Left lung (tissue), 10 donors: Measurements from ENCODE around the gene FARP2. TPM values are rescaled to one million over a fixed set of nuclear protein-coding genes. Genes with fewer than 3 reads are reported as not detected.

ENCODE experiments used
- ATAC-seq: fragments of 200-7000 bp; cut with Tn5 transposase; one replicate; pipeline ENCODE4 v1.9.1; 2020; ENCODE audit warnings: moderate library complexity
- DNase-seq, 4 donors: peaks; one replicate each; pipeline ENCODE4 v3.0.0-alpha.2; 2013 to 2020
- H3K27ac ChIP-seq, 2 donors: fragments of 200-600 bp; sonication (generic) in 1 of 2; one replicate each; pipeline versions ENCODE4 v1.5.0 to v1.8.0; 2020 to 2021
- H3K27me3 ChIP-seq, 2 donors: fragments of 200-600 bp; sonication (generic) in 1 of 2; one replicate each; pipeline versions ENCODE4 v1.5.0 to v1.8.0; 2020 to 2021
- H3K36me3 ChIP-seq, 2 donors: fragments of 200-600 bp; sonication (generic) in 1 of 2; one replicate each; pipeline versions ENCODE4 v1.5.0 to v1.8.0; 2020 to 2021
- H3K4me1 ChIP-seq, 2 donors: fragments of 200-600 bp; one replicate each; pipeline ENCODE4 v1.8.0; 2021
- H3K4me3 ChIP-seq, 2 donors: fragments of 200-600 bp; sonication (generic) in 1 of 2; one replicate each; pipeline versions ENCODE4 v1.5.0 to v1.8.0; 2020 to 2021; ENCODE audit warnings: mild to moderate bottlenecking in 1 of 2
- H3K9me3 ChIP-seq, 2 donors: fragments of 200-600 bp; sonication (generic) in 1 of 2; one replicate each; pipeline versions ENCODE4 v1.5.0 to v1.8.0; 2020 to 2021
- CTCF ChIP-seq, 2 donors: fragments of 200-600 bp; sonication (generic) in 1 of 2; IDR thresholded peaks; one replicate each; pipeline versions ENCODE4 v1.5.0 to v1.8.0; 2021; ENCODE audit warnings: antibody characterized with exemption in 2 of 2
- intact Hi-C, 2 donors: fragments of 100-400 bp; cut with DNase I; formaldehyde crosslinking; loops; one replicate each; pipeline versions ENCODE4 v1.11.2 to v1.14.2; 2022
- polyA plus RNA-seq, 6 donors: library from polyadenylated mRNA; unstranded; fragments of 120-200 nt; gene quantifications; one replicate each; pipeline ENCODE4 v1.2.1, GENCODE V29; 2013; ENCODE audit not compliant: insufficient read length in 6 of 6
- total RNA-seq, 2 donors: library from RNA; stranded (reverse); fragmentation: NEBNext Ultra II Directional; extraction: Animal tissue kit (Norgen Biotek cat#: 25700); gene quantifications; one replicate each; pipeline ENCODE4 v1.2.1, GENCODE V29; 2021
- donor health status: DM: no; HTN: yes; CAD: no.
- donor health status: DM: no; HTN: no; CAD: no.

FARP2 gene
- total and polyA plus RNA-seq, 8 donors, result 32.2 to 54.8 (median 49.9) TPM

GRCh38 chr2:241494311-241494908 lies 138.3 kb downstream of the FARP2 start:
- Histone ChIP-seq H3K4me1 (no peaks in the 10 kb centered on the region), H3K27me3 (no peaks in the 10 kb centered on the region), H3K36me3 (peaks cover 0 to 65% of the 10 kb centered on the region in 2 donors), H3K27ac (no peak overlapping the region), H3K9me3 (no peaks in the 10 kb centered on the region), H3K4me3 (no peak overlapping the region)
- intact Hi-C loops, result no loop called here
- ATAC-seq (no peak), DNase-seq (peak in 1 of 4 donors; percentile 61)
- no peak for TF ChIP-seq CTCF (IDR thresholded peaks at IDR 0.05)

DNA sequence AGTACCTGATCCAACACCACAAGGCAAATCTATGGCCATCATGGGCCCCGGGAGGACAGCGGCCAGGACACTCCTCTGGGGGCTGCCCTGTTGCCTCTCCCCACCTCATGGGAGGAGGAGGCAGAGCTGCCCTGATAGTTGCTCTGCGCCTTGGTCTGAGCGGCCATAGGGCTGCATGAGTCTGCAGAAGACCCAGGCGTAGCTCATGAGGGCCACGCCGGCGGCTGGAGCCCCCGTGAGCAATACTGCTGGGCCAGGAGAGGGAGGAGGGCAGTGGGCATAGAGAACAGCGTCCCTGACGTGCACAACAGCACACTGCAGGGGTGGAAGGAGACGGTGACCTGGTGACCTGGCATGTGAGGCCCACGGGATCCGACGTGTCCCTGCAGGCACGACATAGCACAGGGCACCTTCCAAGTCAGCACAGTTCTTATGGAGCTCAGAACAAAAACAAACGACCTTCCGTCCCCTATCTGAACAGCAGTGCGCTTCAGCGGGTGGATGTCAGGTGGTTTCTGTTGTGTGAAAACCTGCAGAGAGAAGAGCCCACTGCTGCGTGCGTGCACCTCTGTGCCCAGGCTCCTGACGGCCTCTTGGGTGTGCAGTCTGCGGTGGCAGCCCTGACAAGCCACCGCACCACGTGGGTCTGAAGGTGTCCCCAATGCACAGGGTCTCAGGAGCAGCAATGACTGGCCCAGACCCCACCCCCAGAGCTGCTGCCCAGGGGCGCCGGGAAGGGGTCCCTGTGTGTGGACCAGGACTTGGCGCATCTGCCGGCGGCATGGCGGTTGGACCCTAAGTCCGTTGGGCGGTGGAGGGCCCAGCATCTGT lies 139.3 kb downstream of the FARP2 start:
- Histone ChIP-seq H3K27ac (no peak overlapping the region), H3K36me3 (peaks cover 0 to 75% of the 10 kb centered on the region in 2 donors), H3K4me3 (no peak overlapping the region), H3K27me3 (no peaks in the 10 kb centered on the region), H3K4me1 (no peaks in the 10 kb centered on the region), H3K9me3 (no peaks in the 10 kb centered on the region)
- intact Hi-C loops, result no loop called here
- ATAC-seq (no peak), DNase-seq (peak in 1 of 4 donors; percentile 70)
- TF ChIP-seq CTCF (IDR thresholded peaks at IDR 0.05), result no peak

DNA sequence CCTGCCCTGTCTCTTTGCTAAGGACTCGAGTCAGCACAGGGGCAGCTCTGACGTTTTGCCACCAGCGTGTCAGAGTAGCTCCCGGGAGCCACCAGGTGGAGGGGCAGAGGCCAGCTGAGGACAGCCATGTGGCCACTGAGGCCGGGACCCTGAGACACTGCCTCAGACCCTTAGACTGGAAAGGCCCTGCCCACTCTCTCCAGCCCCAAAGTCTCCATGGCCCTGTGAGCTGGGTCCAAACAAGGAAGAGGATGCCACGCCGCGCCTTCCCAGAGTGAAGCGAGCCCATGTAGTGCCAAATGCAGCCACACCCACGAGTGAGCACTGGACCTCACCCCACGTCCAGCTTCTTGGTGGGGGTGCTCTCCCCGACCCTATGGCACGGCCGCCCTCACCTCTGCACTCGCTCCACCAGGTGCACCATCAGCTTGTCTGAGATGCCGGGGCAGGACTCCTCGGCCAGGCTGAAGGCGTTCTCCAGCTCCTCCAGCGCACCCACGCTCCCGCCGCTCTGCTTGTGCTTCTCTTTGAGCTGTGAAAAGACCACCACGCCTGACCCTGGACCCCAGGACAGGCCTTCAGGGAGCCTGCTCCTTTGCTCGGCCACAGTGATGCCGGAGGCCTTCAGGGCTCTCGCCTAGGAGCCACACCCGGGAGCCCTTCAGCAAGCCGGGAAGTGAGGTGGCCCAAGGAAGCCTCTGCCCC lies 140.1 kb downstream of the FARP2 start:
- no peak overlapping the region for H3K4me3 ChIP-seq
- DNase-seq (peak in 1 of 4 donors; percentile 68), ATAC-seq (no peak)
- intact Hi-C loops, result no loop called here
- H3K36me3 ChIP-seq, result peaks cover 0 to 82% of the 10 kb centered on the region in 2 donors
- TF ChIP-seq CTCF (IDR thresholded peaks at IDR 0.05), result no peak
- no peaks in the 10 kb centered on the region for H3K4me1 ChIP-seq
- no peaks in the 10 kb centered on the region for H3K27me3 ChIP-seq
- H3K9me3 ChIP-seq, result no peaks in the 10 kb centered on the region
- no peak overlapping the region for H3K27ac ChIP-seq

DNA sequence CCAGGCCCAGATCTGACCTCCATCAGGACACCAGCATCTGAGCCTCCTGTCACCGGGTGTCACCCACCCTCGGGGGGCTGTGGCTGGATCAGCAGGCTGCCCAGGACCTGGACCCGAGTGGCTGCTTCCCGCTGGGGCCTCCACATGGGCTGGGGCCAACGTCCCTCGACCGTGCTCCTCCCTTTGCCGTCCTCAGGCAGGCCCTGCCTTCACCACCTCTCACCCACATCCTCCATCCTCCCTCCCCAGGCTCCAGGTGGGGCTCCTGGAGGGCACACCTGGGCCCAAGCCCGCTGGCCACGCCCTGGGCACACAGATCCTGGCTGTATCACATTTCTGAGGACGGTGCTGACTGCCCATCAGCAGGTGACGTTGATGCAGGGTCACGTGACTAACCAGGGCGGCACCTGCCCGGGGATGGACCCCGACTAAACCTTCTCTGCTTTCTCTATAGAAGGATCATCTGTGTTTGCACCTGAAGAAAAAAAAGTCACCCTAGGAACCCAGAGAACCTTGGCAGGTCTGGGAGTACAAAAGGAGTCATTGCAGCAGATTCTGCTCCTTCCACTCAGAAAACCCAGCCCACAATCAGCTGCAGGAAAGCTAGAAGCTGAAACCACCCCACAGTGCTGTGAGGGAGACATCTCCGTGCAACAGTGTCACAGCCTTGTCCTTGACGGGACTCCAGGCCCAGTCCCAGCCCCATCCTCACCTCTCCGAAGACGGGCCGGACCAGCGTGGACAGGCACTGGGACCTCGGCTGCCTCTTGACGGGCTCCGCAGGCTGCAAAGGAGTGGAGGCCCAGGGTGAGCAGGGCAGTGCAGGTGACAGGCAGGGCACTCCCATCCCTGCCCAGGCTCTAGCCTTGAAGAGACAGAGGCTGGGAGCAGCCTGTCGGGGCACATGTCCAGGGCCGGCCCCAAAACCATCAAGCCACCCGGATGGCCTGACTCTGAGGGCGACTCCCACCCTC lies 141.1 kb downstream of the FARP2 start:
- intact Hi-C loops, result no loop called here
- H3K36me3 ChIP-seq, result peaks cover 0 to 92% of the 10 kb centered on the region in 2 donors
- ATAC-seq, result no peak

More for the DNA sequence above, 141.1 kb downstream of the FARP2 start:
- H3K27ac ChIP-seq, result no peak overlapping the region
- H3K27me3 ChIP-seq, result no peaks in the 10 kb centered on the region
- no peak overlapping the region for H3K4me3 ChIP-seq
- no peak for TF ChIP-seq CTCF (IDR thresholded peaks at IDR 0.05)
- no peaks in the 10 kb centered on the region for H3K4me1 ChIP-seq
- peak in 1 of 4 donors; percentile 66 for DNase-seq
- no peaks in the 10 kb centered on the region for H3K9me3 ChIP-seq
